PC-9 (cell line): ENCODE results near the gene LMF1. TPM values are rescaled to one million over a fixed set of nuclear protein-coding genes. Genes with fewer than 3 reads are reported as not detected.

Experiments used
- BruUV-seq: library from RNA; stranded (reverse); fragments of 400-500 nt; replicated peaks from 2 replicates; lab custom pipeline; 2021; lab: Mats Ljungman, UMichigan
- CTCF ChIA-PET: fragments of 300-600 bp; sonication (Branson Sonifier 250); formaldehyde crosslinking; loops from one replicate; lab custom pipeline; 2022; ENCODE audit warnings: antibody characterized with exemption; lab: Charles Lee
- POLR2A ChIA-PET: fragments of 300-600 bp; sonication (Branson Sonifier 250); formaldehyde crosslinking; loops from one replicate; lab custom pipeline; 2022; ENCODE audit warnings: antibody characterized with exemption; ENCODE audit not compliant: unreplicated experiment; lab: Charles Lee
- DNase-seq, 2 experiments: peaks; one replicate each; pipeline versions ENCODE4 v3.0.0 to v3.0.0-alpha.2; 2015 to 2022; ENCODE audit warnings: mixed read lengths in 1 of 2
- H2AFZ ChIP-seq: fragments of 200-600 bp; sonication (generic); 2 replicates; pipeline ENCODE4 v1.8.1; 2017; ENCODE audit warnings: antibody characterized with exemption
- H3F3A ChIP-seq: fragments of 200-600 bp; sonication (generic); 2 replicates; pipeline ENCODE4 v1.8.1; 2017; ENCODE audit warnings: antibody characterized with exemption, mild to moderate bottlenecking, low read depth; ENCODE audit not compliant: insufficient read depth
- H3K27ac ChIP-seq: fragments of 200-600 bp; sonication (generic); 2 replicates; pipeline ENCODE4 v1.6.1; 2016; ENCODE audit warnings: mixed run types
- H3K27me3 ChIP-seq: fragments of 200-600 bp; sonication (generic); 2 replicates; pipeline ENCODE4 v1.6.1; 2016; ENCODE audit warnings: low read depth, mixed run types; ENCODE audit not compliant: insufficient read depth
- H3K36me3 ChIP-seq: fragments of 200-600 bp; sonication (generic); 2 replicates; pipeline ENCODE4 v1.6.1; 2016; ENCODE audit warnings: low read depth, mixed run types
- H3K4me1 ChIP-seq: fragments of 200-600 bp; sonication (generic); replicated peaks from 2 replicates; pipeline ENCODE4 v1.6.1; 2016; ENCODE audit warnings: mixed run types; ENCODE audit not compliant: insufficient read depth
- H3K4me2 ChIP-seq: fragments of 200-600 bp; sonication (generic); 2 replicates; pipeline ENCODE4 v1.6.1; 2017; ENCODE audit warnings: mixed run types
- H3K4me3 ChIP-seq: fragments of 200-600 bp; sonication (generic); 2 replicates; pipeline ENCODE4 v1.6.1; 2016; ENCODE audit warnings: mixed run types
- H3K79me2 ChIP-seq: fragments of 200-600 bp; sonication (generic); 2 replicates; pipeline ENCODE4 v1.6.1; 2017; ENCODE audit warnings: low read depth, mixed run types
- H3K9me2 ChIP-seq: fragments of 200-600 bp; sonication (generic); 2 replicates; pipeline ENCODE4 v1.8.1; 2017; ENCODE audit warnings: mild to moderate bottlenecking; ENCODE audit not compliant: insufficient read depth
- H3K9me3 ChIP-seq: fragments of 200-600 bp; sonication (generic); 2 replicates; pipeline ENCODE4 v1.8.1; 2016; ENCODE audit warnings: low read depth; ENCODE audit not compliant: insufficient read depth
- H4K20me1 ChIP-seq: fragments of 200-600 bp; sonication (generic); 2 replicates; pipeline ENCODE4 v1.8.1; 2017; ENCODE audit not compliant: insufficient read depth
- EZH2 ChIP-seq: fragments of 200-600 bp; sonication (generic); IDR thresholded peaks from 2 replicates; pipeline ENCODE4 v1.8.0; 2017; ENCODE audit warnings: antibody characterized with exemption, low read depth
- intact Hi-C: fragments of 100-400 bp; cut with micrococcal nuclease; formaldehyde crosslinking; loops from one replicate; pipeline ENCODE4 v1.10.0; 2022; ENCODE audit not compliant: unreplicated experiment
- total RNA-seq: library from RNA; stranded (reverse); gene quantifications from 2 replicates; pipeline ENCODE4 v1.2.3, GENCODE V29; 2021
- TF ChIP-seq, protein P1 (sequence below): fragments of 200-600 bp; sonication (generic); conservative IDR thresholded peaks from 2 replicates; pipeline ENCODE4 v1.6.1; 2017; ENCODE audit warnings: mixed run types, antibody characterized with exemption, mild to moderate bottlenecking, moderate library complexity

The LMF1 gene
- total RNA-seq, 1 experiment from 2014 or later, result 31.3 TPM

DNA sequence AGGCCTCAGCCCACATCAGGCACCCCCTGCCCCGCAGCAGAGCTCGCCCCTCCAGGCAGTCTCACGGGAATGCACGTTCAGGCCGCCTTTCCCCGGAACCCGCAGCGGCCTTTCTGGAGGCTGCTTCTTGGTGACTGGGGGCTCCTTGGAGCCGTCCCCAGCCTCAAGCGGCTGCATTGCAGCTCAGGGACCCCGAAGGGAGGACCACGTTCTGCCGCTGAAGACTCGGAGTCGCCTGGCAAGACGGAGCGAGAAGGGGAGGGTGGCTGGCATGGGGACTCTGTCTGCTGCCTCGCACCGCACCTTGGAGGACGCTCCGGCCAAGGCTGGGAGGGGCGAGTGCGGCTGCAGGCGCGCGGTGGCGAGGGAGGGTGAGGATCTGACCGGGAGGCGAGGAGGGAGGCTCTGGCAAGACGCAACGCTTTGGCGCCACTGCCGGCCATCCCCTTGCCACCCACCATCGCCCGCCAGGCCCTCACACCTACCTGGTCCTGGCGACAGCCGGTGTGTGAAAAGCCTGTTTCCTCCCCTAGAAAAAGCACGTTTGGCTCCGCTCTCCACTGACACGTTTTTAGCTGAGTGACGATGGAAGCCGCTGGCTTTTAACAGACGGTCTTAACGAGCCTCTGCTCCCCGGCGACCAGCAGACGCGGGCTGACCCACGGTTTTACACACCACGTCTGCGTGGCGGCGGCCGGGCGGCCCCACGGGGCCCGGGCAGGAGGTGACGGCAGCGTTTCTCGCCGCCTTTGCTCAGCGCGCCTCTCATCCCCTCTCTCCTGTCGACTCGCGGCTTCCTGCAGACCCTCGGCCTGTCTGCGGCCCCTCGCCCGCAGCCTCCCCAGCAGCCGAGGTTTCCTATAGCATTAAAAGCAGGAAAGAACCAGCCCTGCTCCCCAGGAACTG, 153.5 kb downstream of the LMF1 start:
- Histone ChIP-seq H3K79me2 (no peaks in the 10 kb centered on the region), H2AFZ (no peak overlapping the region), H3K9me3 (no peaks in the 10 kb centered on the region), H3F3A (no peaks in the 10 kb centered on the region), H3K4me2 (no peak overlapping the region), H3K27ac (no peak overlapping the region), H3K4me3 (no peak overlapping the region), H3K36me3 (no peaks in the 10 kb centered on the region), H3K4me1 (peaks cover 11% of the 10 kb centered on the region), H3K27me3 (peaks cover 42% of the 10 kb centered on the region), H3K9me2 (no peaks in the 10 kb centered on the region), H4K20me1 (no peaks in the 10 kb centered on the region)
- ChIA-PET CTCF (no interaction called here), POLR2A (no interaction called here)
- intact Hi-C loops, result loop anchor here (10.0 kb wide), 1 partner anchor 158 kb away; the partner anchor contains the start of gene LMF1
- no TSS peak for BruUV-seq
- no peak for DNase-seq
- TF ChIP-seq, protein P1, sequence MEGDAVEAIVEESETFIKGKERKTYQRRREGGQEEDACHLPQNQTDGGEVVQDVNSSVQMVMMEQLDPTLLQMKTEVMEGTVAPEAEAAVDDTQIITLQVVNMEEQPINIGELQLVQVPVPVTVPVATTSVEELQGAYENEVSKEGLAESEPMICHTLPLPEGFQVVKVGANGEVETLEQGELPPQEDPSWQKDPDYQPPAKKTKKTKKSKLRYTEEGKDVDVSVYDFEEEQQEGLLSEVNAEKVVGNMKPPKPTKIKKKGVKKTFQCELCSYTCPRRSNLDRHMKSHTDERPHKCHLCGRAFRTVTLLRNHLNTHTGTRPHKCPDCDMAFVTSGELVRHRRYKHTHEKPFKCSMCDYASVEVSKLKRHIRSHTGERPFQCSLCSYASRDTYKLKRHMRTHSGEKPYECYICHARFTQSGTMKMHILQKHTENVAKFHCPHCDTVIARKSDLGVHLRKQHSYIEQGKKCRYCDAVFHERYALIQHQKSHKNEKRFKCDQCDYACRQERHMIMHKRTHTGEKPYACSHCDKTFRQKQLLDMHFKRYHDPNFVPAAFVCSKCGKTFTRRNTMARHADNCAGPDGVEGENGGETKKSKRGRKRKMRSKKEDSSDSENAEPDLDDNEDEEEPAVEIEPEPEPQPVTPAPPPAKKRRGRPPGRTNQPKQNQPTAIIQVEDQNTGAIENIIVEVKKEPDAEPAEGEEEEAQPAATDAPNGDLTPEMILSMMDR, result no peak
- no peak for TF ChIP-seq EZH2

DNA sequence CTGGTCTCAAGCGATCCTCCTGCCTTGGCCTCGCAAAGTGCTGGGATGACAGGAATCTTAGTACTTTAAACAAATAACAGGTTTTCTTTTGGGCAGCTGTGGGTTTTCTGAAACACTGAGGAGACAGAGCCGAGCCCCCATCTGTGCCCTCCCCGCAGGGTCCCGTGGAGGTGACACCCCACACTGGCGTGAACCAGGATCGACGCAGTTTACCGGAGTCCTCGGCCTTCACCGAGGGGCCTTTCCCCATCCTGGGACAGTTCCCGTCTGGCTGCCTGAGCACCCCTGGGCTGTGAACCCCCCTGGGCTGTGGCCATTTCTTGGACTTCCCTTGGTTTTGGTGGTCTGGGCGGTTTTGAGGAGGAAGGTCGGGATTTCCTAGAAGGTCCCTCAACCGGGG, 154.9 kb downstream of the LMF1 start:
- no peaks in the 10 kb centered on the region for H3K9me2 ChIP-seq
- no peaks in the 10 kb centered on the region for H3F3A ChIP-seq
- H3K36me3 ChIP-seq, result no peaks in the 10 kb centered on the region
- no peak overlapping the region for H3K4me2 ChIP-seq
- no peak overlapping the region for H3K4me3 ChIP-seq
- H3K9me3 ChIP-seq, result no peaks in the 10 kb centered on the region
- no peaks in the 10 kb centered on the region for H4K20me1 ChIP-seq
- H3K79me2 ChIP-seq, result no peaks in the 10 kb centered on the region
- no TSS peak for BruUV-seq
- peaks cover 29% of the 10 kb centered on the region for H3K27me3 ChIP-seq
- DNase-seq, result no peak
- H3K27ac ChIP-seq, result no peak overlapping the region
- ChIA-PET CTCF (no interaction called here), POLR2A (no interaction called here)
- TF ChIP-seq, protein P1, result no peak
- peaks cover 11% of the 10 kb centered on the region for H3K4me1 ChIP-seq
- intact Hi-C loops, result loop anchor here (2.0 to 10.0 kb wide), 2 partner anchors 159 to 239 kb away; partner anchors contain the start of gene LMF1
- H2AFZ ChIP-seq, result no peak overlapping the region

DNA sequence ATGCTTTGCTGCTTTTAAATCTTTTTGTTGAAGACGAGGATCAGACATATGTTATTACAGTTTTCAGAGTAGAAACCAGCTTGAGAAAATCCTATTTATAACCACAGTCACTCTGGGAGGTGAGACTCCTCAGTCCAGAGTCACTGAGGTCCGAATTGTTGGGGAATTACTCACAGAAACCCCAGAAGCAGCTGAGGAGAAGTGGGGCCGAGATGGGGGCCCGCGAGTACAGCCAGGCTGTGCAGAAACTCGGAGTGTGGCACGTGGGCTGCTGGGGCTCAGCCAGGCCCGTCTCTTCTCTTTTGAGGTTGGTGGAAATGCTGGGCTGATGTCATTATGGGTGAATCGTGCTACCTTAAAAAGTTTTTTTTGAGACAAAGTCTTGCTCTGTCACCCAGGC, 155.8 kb downstream of the LMF1 start:
- no peak for DNase-seq
- Histone ChIP-seq H3K27ac (no peak overlapping the region), H3K9me2 (no peaks in the 10 kb centered on the region), H2AFZ (no peak overlapping the region), H3K4me3 (no peak overlapping the region), H3K36me3 (no peaks in the 10 kb centered on the region), H3K4me1 (peaks cover 11% of the 10 kb centered on the region), H3F3A (no peaks in the 10 kb centered on the region), H4K20me1 (no peaks in the 10 kb centered on the region), H3K4me2 (peak overlapping the region; percentile 5), H3K79me2 (0 out of 2 replicates have a peak, but pooled peaks cover under 1% of the 10 kb centered on the region), H3K9me3 (no peaks in the 10 kb centered on the region), H3K27me3 (peaks cover 20% of the 10 kb centered on the region)
- no peak for TF ChIP-seq EZH2
- TF ChIP-seq, protein P1, result no peak
- POLR2A ChIA-PET, result interaction anchor here (0.6 kb wide), 1 partner anchor 1109 kb away, joined by 12 read pairs; no protein-coding TSS in a partner anchor
- no TSS peak for BruUV-seq
- CTCF ChIA-PET, result no interaction called here
- intact Hi-C loops, result loop anchor here (2.0 to 10.0 kb wide), 2 partner anchors 160 to 240 kb away; partner anchors contain the start of gene LMF1
